Measurements from ENCODE around the gene TANK. TPM values are rescaled to one million over a fixed set of nuclear protein-coding genes. Genes with fewer than 3 reads are reported as not detected.

The TANK gene
- polyA plus RNA-seq, 1 donor from 2014 or later, result 58.1 TPM

DNA sequence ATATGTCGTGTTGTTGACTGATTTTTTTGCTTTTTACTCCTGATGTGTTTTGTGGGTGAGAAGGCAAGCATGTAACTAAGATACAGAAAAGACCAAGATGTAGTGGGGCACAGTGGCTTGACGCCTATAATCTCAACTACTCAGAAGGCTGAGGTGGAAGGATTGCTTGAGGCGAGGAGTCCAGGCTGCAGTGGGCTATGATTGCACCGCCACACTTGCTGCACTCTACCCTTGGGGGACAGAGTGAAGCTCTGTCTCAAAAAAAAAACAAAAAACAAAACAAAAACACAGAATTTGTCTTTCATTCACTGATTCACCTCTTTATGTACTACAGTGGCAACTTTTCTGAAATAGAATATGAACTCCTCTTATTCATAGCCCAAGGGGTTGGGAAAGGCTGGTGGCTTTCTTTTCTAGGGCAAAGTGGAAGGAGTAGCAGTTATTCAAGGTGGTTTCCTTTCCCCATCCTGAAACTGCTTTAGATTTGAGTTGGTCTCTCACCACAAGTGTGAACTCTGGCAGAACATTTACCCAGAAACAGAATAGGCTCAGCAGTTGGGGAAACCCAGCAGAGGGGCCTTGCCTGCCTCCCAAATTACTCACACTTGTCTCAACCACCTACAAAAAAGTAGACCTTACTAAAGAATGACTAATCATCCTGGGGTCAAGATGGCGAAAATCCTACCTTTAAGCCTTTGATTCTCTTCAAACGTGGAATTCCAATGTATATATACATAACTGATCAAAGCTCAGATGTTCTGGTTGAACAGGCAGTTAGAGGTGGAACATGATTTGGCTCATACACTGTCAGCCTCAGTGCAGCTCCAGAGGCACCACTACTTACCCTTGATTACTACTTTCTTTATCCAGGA lies 6.5 kb downstream of the TANK start:
- no peak overlapping the region for H3K4me3 ChIP-seq (ENCODE audit: low read length)
- no peaks in the 10 kb centered on the region for H4K20me1 ChIP-seq (ENCODE audit: insufficient read depth)
- H3K4me2 ChIP-seq (ENCODE audit: low read length), result no peak overlapping the region
- TF ChIP-seq RAD21 (conservative IDR thresholded peaks at IDR 0.05), result no peak
- no peak for TF ChIP-seq POLR2AphosphoS5 (IDR thresholded peaks at IDR 0.05)
- no peak for TF ChIP-seq EP300 (conservative IDR thresholded peaks at IDR 0.05; ENCODE audit: poor library complexity, severe bottlenecking)
- TF ChIP-seq SMC3 (conservative IDR thresholded peaks at IDR 0.05; ENCODE audit: poor library complexity), result no peak
- TF ChIP-seq MXI1 (conservative IDR thresholded peaks at IDR 0.05; ENCODE audit: poor library complexity, severe bottlenecking), result no peak
- no peaks in the 10 kb centered on the region for H3F3A ChIP-seq (ENCODE audit: insufficient read depth, low read length, poor library complexity, severe bottlenecking)
- no peaks in the 10 kb centered on the region for H3K9me3 ChIP-seq (ENCODE audit: low read length)
- H3K9me2 ChIP-seq (ENCODE audit: insufficient read depth, low read length), result no peaks in the 10 kb centered on the region
- H3K27ac ChIP-seq (ENCODE audit: low read length), result no peak overlapping the region
- no peaks in the 10 kb centered on the region for H3K27me3 ChIP-seq (ENCODE audit: insufficient read depth, low read depth, low read length)
- peaks cover 10% of the 10 kb centered on the region for H3K79me2 ChIP-seq (replicated peaks; ENCODE audit: insufficient read depth, low read length)
- H3K36me3 ChIP-seq (ENCODE audit: insufficient read depth, low read length), result no peaks in the 10 kb centered on the region
- no peak overlapping the region for H3K9ac ChIP-seq (ENCODE audit: low read length)
- H2AFZ ChIP-seq (ENCODE audit: low read depth, low read length), result no peak overlapping the region

DNA sequence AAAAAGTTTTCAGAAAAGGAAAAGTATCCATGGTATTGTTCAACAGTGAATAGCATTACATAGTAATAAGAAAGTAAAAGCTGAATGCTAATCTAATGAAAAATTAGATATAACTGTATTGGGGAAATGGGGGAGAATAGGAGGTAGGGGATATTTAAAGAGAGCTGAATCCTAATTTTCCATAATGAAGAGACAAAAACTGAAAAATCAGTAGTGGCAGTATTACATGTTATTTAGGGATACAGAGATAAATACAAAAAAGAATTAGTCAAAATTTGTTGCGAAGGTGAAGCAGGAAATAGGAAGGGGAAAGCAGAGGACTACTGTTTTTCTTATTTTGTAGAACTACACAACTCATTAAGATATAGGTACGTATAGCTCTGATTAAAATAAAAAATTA lies 9.1 kb downstream of the TANK start:
- TF ChIP-seq, protein P1, sequence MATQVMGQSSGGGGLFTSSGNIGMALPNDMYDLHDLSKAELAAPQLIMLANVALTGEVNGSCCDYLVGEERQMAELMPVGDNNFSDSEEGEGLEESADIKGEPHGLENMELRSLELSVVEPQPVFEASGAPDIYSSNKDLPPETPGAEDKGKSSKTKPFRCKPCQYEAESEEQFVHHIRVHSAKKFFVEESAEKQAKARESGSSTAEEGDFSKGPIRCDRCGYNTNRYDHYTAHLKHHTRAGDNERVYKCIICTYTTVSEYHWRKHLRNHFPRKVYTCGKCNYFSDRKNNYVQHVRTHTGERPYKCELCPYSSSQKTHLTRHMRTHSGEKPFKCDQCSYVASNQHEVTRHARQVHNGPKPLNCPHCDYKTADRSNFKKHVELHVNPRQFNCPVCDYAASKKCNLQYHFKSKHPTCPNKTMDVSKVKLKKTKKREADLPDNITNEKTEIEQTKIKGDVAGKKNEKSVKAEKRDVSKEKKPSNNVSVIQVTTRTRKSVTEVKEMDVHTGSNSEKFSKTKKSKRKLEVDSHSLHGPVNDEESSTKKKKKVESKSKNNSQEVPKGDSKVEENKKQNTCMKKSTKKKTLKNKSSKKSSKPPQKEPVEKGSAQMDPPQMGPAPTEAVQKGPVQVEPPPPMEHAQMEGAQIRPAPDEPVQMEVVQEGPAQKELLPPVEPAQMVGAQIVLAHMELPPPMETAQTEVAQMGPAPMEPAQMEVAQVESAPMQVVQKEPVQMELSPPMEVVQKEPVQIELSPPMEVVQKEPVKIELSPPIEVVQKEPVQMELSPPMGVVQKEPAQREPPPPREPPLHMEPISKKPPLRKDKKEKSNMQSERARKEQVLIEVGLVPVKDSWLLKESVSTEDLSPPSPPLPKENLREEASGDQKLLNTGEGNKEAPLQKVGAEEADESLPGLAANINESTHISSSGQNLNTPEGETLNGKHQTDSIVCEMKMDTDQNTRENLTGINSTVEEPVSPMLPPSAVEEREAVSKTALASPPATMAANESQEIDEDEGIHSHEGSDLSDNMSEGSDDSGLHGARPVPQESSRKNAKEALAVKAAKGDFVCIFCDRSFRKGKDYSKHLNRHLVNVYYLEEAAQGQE (IDR thresholded peaks at IDR 0.05; ENCODE audit: borderline replicate concordance), result no peak
- TF ChIP-seq EZH2 (IDR thresholded peaks at IDR 0.05; ENCODE audit: borderline replicate concordance, insufficient read depth, low read length, poor library complexity, severe bottlenecking), result no peak
- TF ChIP-seq MXI1 (conservative IDR thresholded peaks at IDR 0.05; ENCODE audit: poor library complexity, severe bottlenecking), result no peak
- TF ChIP-seq RAD21 (conservative IDR thresholded peaks at IDR 0.05), result no peak
- TF ChIP-seq SMC3 (conservative IDR thresholded peaks at IDR 0.05; ENCODE audit: poor library complexity), result no peak
- TF ChIP-seq, protein P2, sequence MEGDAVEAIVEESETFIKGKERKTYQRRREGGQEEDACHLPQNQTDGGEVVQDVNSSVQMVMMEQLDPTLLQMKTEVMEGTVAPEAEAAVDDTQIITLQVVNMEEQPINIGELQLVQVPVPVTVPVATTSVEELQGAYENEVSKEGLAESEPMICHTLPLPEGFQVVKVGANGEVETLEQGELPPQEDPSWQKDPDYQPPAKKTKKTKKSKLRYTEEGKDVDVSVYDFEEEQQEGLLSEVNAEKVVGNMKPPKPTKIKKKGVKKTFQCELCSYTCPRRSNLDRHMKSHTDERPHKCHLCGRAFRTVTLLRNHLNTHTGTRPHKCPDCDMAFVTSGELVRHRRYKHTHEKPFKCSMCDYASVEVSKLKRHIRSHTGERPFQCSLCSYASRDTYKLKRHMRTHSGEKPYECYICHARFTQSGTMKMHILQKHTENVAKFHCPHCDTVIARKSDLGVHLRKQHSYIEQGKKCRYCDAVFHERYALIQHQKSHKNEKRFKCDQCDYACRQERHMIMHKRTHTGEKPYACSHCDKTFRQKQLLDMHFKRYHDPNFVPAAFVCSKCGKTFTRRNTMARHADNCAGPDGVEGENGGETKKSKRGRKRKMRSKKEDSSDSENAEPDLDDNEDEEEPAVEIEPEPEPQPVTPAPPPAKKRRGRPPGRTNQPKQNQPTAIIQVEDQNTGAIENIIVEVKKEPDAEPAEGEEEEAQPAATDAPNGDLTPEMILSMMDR (IDR thresholded peaks at IDR 0.05; ENCODE audit: poor library complexity, severe bottlenecking), result no peak
- H3K4me3 ChIP-seq (ENCODE audit: low read length), result no peak overlapping the region
- no peaks in the 10 kb centered on the region for H3K36me3 ChIP-seq (ENCODE audit: insufficient read depth, low read length)
- H2AFZ ChIP-seq (ENCODE audit: low read depth, low read length), result no peak overlapping the region
- no peaks in the 10 kb centered on the region for H3K79me2 ChIP-seq (replicated peaks; ENCODE audit: insufficient read depth, low read length)
- H3K9ac ChIP-seq (ENCODE audit: low read length), result no peak overlapping the region
- H3K4me2 ChIP-seq (ENCODE audit: low read length), result no peak overlapping the region
- H3K27ac ChIP-seq (ENCODE audit: low read length), result no peak overlapping the region
- H3K27me3 ChIP-seq (ENCODE audit: insufficient read depth, low read depth, low read length), result no peaks in the 10 kb centered on the region
- H3K9me3 ChIP-seq (ENCODE audit: low read length), result no peaks in the 10 kb centered on the region
- H3F3A ChIP-seq (ENCODE audit: insufficient read depth, low read length, poor library complexity, severe bottlenecking), result no peaks in the 10 kb centered on the region
- H3K9me2 ChIP-seq (ENCODE audit: insufficient read depth, low read length), result no peaks in the 10 kb centered on the region
- H4K20me1 ChIP-seq (ENCODE audit: insufficient read depth), result no peaks in the 10 kb centered on the region
